Panc1 (cell line): ENCODE data around the gene AGFG1.

Experiments
- POLR2AphosphoS5 ChIP-seq: IDR thresholded peaks from 2 replicates; pipeline ENCODE4 v1.6.1; 2012; ENCODE audit warnings: mild to moderate bottlenecking, low read depth, low read length, moderate library complexity
- TCF7L2 ChIP-seq: IDR thresholded peaks from 2 replicates; pipeline ENCODE4 v1.6.1; 2011; ENCODE audit warnings: mild to moderate bottlenecking, low read depth, low read length, inconsistent platforms
- TF ChIP-seq, protein P1 (sequence below): fragments of 450-650 bp; IDR thresholded peaks from 2 replicates; pipeline ENCODE4 v1.5.1; 2017; ENCODE audit warnings: mild to moderate bottlenecking
- TF ChIP-seq, protein P2 (sequence below), 2 experiments: IDR thresholded peaks; 2 replicates each; pipeline ENCODE4 v1.6.1; 2011 to 2012; ENCODE audit warnings: low read depth in 2 of 2, control low read depth in 1 of 2, low read length in 1 of 2, mild to moderate bottlenecking in 1 of 2, moderate library complexity in 1 of 2; ENCODE audit not compliant: insufficient read depth in 1 of 2

- no peak for TF ChIP-seq POLR2AphosphoS5
- TF ChIP-seq, protein P1, sequence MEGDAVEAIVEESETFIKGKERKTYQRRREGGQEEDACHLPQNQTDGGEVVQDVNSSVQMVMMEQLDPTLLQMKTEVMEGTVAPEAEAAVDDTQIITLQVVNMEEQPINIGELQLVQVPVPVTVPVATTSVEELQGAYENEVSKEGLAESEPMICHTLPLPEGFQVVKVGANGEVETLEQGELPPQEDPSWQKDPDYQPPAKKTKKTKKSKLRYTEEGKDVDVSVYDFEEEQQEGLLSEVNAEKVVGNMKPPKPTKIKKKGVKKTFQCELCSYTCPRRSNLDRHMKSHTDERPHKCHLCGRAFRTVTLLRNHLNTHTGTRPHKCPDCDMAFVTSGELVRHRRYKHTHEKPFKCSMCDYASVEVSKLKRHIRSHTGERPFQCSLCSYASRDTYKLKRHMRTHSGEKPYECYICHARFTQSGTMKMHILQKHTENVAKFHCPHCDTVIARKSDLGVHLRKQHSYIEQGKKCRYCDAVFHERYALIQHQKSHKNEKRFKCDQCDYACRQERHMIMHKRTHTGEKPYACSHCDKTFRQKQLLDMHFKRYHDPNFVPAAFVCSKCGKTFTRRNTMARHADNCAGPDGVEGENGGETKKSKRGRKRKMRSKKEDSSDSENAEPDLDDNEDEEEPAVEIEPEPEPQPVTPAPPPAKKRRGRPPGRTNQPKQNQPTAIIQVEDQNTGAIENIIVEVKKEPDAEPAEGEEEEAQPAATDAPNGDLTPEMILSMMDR, result no peak
- TF ChIP-seq, protein P2, sequence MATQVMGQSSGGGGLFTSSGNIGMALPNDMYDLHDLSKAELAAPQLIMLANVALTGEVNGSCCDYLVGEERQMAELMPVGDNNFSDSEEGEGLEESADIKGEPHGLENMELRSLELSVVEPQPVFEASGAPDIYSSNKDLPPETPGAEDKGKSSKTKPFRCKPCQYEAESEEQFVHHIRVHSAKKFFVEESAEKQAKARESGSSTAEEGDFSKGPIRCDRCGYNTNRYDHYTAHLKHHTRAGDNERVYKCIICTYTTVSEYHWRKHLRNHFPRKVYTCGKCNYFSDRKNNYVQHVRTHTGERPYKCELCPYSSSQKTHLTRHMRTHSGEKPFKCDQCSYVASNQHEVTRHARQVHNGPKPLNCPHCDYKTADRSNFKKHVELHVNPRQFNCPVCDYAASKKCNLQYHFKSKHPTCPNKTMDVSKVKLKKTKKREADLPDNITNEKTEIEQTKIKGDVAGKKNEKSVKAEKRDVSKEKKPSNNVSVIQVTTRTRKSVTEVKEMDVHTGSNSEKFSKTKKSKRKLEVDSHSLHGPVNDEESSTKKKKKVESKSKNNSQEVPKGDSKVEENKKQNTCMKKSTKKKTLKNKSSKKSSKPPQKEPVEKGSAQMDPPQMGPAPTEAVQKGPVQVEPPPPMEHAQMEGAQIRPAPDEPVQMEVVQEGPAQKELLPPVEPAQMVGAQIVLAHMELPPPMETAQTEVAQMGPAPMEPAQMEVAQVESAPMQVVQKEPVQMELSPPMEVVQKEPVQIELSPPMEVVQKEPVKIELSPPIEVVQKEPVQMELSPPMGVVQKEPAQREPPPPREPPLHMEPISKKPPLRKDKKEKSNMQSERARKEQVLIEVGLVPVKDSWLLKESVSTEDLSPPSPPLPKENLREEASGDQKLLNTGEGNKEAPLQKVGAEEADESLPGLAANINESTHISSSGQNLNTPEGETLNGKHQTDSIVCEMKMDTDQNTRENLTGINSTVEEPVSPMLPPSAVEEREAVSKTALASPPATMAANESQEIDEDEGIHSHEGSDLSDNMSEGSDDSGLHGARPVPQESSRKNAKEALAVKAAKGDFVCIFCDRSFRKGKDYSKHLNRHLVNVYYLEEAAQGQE (IDR thresholded peaks at IDR 0.05; ENCODE audit: insufficient read depth in 1 of 2, low read depth in 2 of 2, low read length in 1 of 2), result no peak
- TF ChIP-seq TCF7L2, result no peak
Measured at GRCh38 chr2:227456102-227456501, 15.9 kb upstream of the AGFG1 start.
